ENCODE data around the gene COPZ1. TPM values are rescaled to one million over a fixed set of nuclear protein-coding genes. Genes with fewer than 3 reads are reported as not detected.

Gene COPZ1
- total RNA-seq, 1 donor: 104 TPM

GRCh38 chr12:54392485-54393206, 67.7 kb downstream of the COPZ1 start:
- H3K27me3 ChIP-seq (ENCODE audit: insufficient read depth, low read length): no peaks in the 10 kb centered on the region
- TF ChIP-seq CTCF (IDR thresholded peaks at IDR 0.05; ENCODE audit: extremely low read depth, low read depth, low read length): no peak
- H2AFZ ChIP-seq (ENCODE audit: low read length): no peak overlapping the region
- no peak overlapping the region for H3K27ac ChIP-seq (ENCODE audit: low read depth, low read length)
- DNase-seq (ENCODE audit: insufficient read length, low spot score, missing footprints): peak; percentile 72
- no peaks in the 10 kb centered on the region for H3K9me3 ChIP-seq (ENCODE audit: low read depth, low read length)
- H3K79me2 ChIP-seq (ENCODE audit: insufficient read depth, low read length): no peaks in the 10 kb centered on the region
- peaks cover 50% of the 10 kb centered on the region for H3K36me3 ChIP-seq (ENCODE audit: insufficient read depth, low read length)
- H4K20me1 ChIP-seq (ENCODE audit: insufficient read depth, low read length): peaks cover 27% of the 10 kb centered on the region
- H3K4me1 ChIP-seq (ENCODE audit: insufficient read depth, low read length): no peaks in the 10 kb centered on the region
- no peak overlapping the region for H3K4me2 ChIP-seq (ENCODE audit: insufficient read depth, low read length)
- no peak overlapping the region for H3K4me3 ChIP-seq (ENCODE audit: insufficient read depth, low read length)

- no peaks in the 10 kb centered on the region for H3K4me1 ChIP-seq (ENCODE audit: insufficient read depth, low read length)
- no peak for TF ChIP-seq CTCF (IDR thresholded peaks at IDR 0.05; ENCODE audit: extremely low read depth, low read depth, low read length)
- peaks cover 27% of the 10 kb centered on the region for H4K20me1 ChIP-seq (ENCODE audit: insufficient read depth, low read length)
- no peak overlapping the region for H2AFZ ChIP-seq (ENCODE audit: low read length)
- H3K79me2 ChIP-seq (ENCODE audit: insufficient read depth, low read length): no peaks in the 10 kb centered on the region
- H3K9me3 ChIP-seq (ENCODE audit: low read depth, low read length): no peaks in the 10 kb centered on the region
- no peaks in the 10 kb centered on the region for H3K27me3 ChIP-seq (ENCODE audit: insufficient read depth, low read length)
- DNase-seq (ENCODE audit: insufficient read length, low spot score, missing footprints): peak; percentile 11
- peaks cover 55% of the 10 kb centered on the region for H3K36me3 ChIP-seq (ENCODE audit: insufficient read depth, low read length)
- no peak overlapping the region for H3K4me2 ChIP-seq (ENCODE audit: insufficient read depth, low read length)
- no peak overlapping the region for H3K4me3 ChIP-seq (ENCODE audit: insufficient read depth, low read length)
- H3K27ac ChIP-seq (ENCODE audit: low read depth, low read length): no peak overlapping the region
Observed at GRCh38 chr12:54393207-54393609, 68.3 kb downstream of the COPZ1 start.

DNA sequence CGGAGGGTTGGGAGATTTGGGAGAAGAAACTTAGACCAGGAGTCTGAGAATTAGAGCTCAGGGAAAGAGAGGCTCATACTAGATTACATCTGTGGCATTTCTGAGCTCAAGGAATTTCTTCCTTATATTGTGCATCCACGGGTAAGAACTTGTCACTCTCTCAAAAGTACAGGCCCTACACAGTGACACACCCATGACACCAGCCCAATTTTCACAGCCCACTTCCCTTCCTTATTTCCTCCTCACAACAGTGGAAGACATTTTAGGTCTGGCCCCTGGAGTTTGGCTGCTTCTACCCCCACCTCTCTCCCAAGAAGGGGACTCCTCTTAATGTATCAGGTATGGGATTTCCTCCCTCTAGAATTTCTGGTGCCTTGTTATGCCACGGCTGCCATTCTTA, 68.8 kb downstream of the COPZ1 start:
- no peaks in the 10 kb centered on the region for H3K27me3 ChIP-seq (ENCODE audit: insufficient read depth, low read length)
- peaks cover 27% of the 10 kb centered on the region for H4K20me1 ChIP-seq (ENCODE audit: insufficient read depth, low read length)
- H3K4me2 ChIP-seq (ENCODE audit: insufficient read depth, low read length): no peak overlapping the region
- no peaks in the 10 kb centered on the region for H3K79me2 ChIP-seq (ENCODE audit: insufficient read depth, low read length)
- H3K4me1 ChIP-seq (ENCODE audit: insufficient read depth, low read length): no peaks in the 10 kb centered on the region
- H3K4me3 ChIP-seq (ENCODE audit: insufficient read depth, low read length): no peak overlapping the region
- peak; percentile 51 for DNase-seq (ENCODE audit: insufficient read length, low spot score, missing footprints)
- peaks cover 61% of the 10 kb centered on the region for H3K36me3 ChIP-seq (ENCODE audit: insufficient read depth, low read length)
- TF ChIP-seq CTCF (IDR thresholded peaks at IDR 0.05; ENCODE audit: extremely low read depth, low read depth, low read length): no peak
- no peaks in the 10 kb centered on the region for H3K9me3 ChIP-seq (ENCODE audit: low read depth, low read length)
- H3K27ac ChIP-seq (ENCODE audit: low read depth, low read length): no peak overlapping the region
- H2AFZ ChIP-seq (ENCODE audit: low read length): no peak overlapping the region

DNA sequence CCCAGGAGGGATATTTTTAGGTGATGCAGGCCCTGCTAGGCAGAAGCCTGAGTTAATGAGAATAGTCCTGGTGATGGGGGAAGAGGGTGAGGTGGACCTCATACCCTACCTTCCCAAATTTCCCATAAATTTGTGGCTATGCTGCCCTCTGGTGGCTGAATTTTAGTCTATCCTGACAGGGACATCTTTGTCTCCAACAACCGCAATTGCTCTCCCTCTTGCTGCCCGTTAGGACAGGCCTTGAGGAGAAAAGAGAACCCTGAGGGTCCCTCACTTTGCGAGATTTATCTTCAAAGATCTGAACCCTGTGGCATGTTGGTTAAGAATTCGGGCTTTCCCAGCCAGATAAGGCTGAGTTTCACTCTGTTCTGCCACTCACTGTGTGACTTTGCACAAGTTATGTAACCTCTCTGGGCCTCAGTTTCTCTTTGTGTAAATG, 69.4 kb downstream of the COPZ1 start:
- Histone ChIP-seq H3K4me3 (ENCODE audit: insufficient read depth, low read length) (no peak overlapping the region), H3K4me1 (ENCODE audit: insufficient read depth, low read length) (no peaks in the 10 kb centered on the region), H3K36me3 (ENCODE audit: insufficient read depth, low read length) (peaks cover 66% of the 10 kb centered on the region), H4K20me1 (ENCODE audit: insufficient read depth, low read length) (peaks cover 32% of the 10 kb centered on the region), H3K9me3 (ENCODE audit: low read depth, low read length) (no peaks in the 10 kb centered on the region), H3K4me2 (ENCODE audit: insufficient read depth, low read length) (no peak overlapping the region), H3K27ac (ENCODE audit: low read depth, low read length) (peak overlapping the region; percentile 20), H3K79me2 (ENCODE audit: insufficient read depth, low read length) (no peaks in the 10 kb centered on the region), H3K27me3 (ENCODE audit: insufficient read depth, low read length) (no peaks in the 10 kb centered on the region), H2AFZ (ENCODE audit: low read length) (no peak overlapping the region)
- peak; percentile 88 for DNase-seq (ENCODE audit: insufficient read length, low spot score, missing footprints)
- TF ChIP-seq CTCF (IDR thresholded peaks at IDR 0.05; ENCODE audit: extremely low read depth, low read depth, low read length): peak; percentile 78

Measured in osteoblast (primary cell).